Uterus (tissue), 2 donors: ENCODE data around the gene RIPOR3.

Experiments used
- POLR2A ChIP-seq, 2 donors: fragments of 450-650 bp; IDR thresholded peaks; one replicate each; pipeline ENCODE4 v1.6.1; 2016; ENCODE audit warnings: antibody characterized with exemption in 2 of 2, mild to moderate bottlenecking in 1 of 2, moderate library complexity in 1 of 2
- TF ChIP-seq, protein P1 (sequence below), 4 experiments: fragments of 200-600 bp in 2 of 4; fragments of 450-650 bp in 2 of 4; sonication (generic) in 2 of 4; IDR thresholded peaks; one replicate each; pipeline ENCODE4 v1.5.1; 2016 to 2019; ENCODE audit warnings: antibody characterized with exemption in 4 of 4, mild to moderate bottlenecking in 2 of 4, moderate library complexity in 1 of 4

DNA sequence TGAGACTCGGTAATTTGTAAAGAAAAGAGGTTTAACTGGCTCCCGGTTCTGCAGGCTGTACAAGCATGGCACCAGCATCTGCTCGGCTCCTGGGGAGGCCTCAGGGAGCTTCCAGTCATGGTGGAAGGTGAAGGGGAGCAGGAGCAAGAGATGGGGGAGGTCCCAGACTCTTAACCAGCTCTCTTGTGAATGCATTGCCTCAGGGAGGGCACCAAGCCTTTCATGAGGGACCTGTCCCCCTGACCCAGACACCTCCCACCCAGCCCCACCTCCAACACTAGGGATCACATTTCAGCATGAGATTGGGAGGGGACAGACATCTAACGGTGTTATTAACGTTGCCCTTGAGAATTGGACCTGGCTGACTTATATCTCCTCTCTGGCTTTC lies 112.6 kb downstream of the RIPOR3 start:
- TF ChIP-seq, protein P1, sequence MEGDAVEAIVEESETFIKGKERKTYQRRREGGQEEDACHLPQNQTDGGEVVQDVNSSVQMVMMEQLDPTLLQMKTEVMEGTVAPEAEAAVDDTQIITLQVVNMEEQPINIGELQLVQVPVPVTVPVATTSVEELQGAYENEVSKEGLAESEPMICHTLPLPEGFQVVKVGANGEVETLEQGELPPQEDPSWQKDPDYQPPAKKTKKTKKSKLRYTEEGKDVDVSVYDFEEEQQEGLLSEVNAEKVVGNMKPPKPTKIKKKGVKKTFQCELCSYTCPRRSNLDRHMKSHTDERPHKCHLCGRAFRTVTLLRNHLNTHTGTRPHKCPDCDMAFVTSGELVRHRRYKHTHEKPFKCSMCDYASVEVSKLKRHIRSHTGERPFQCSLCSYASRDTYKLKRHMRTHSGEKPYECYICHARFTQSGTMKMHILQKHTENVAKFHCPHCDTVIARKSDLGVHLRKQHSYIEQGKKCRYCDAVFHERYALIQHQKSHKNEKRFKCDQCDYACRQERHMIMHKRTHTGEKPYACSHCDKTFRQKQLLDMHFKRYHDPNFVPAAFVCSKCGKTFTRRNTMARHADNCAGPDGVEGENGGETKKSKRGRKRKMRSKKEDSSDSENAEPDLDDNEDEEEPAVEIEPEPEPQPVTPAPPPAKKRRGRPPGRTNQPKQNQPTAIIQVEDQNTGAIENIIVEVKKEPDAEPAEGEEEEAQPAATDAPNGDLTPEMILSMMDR (IDR thresholded peaks at IDR 0.05), result no peak
- TF ChIP-seq POLR2A (IDR thresholded peaks at IDR 0.05), result no peak
